Transverse colon (tissue), 4 donors: ENCODE results near the gene BBS4. TPM values are rescaled to one million over a fixed set of nuclear protein-coding genes. Genes with fewer than 3 reads are reported as not detected.
A peak's percentile ranks its signal among the peaks of the same experiment; 100 is the strongest.
"Not testable (repeated sequence)": the region's sequence is repeated elsewhere in the genome, so short reads cannot be mapped to it uniquely, and the experiment has no call there.

Experiments
- DNase-seq: peaks from one replicate; pipeline ENCODE4 v3.0.0-alpha.2; 2019
- H3K27ac ChIP-seq, 4 donors: fragments of 200-600 bp; sonication (generic); 2 replicates each; pipeline ENCODE4 v1.5.1; 2016 to 2018; ENCODE audit warnings: inconsistent platforms in 4 of 4
- H3K27me3 ChIP-seq: fragments of 200-600 bp; sonication (generic); 2 replicates; pipeline ENCODE4 v1.5.1; 2017; ENCODE audit warnings: inconsistent platforms
- H3K36me3 ChIP-seq, 4 donors: fragments of 200-600 bp; sonication (generic); 2 replicates each; pipeline ENCODE4 v1.5.1; 2017 to 2019; ENCODE audit warnings: inconsistent platforms in 4 of 4
- H3K4me1 ChIP-seq, 4 donors: fragments of 200-600 bp; sonication (generic); 2 replicates each; pipeline ENCODE4 v1.5.1; 2017 to 2020; ENCODE audit warnings: inconsistent platforms in 4 of 4
- H3K4me3 ChIP-seq, 4 donors: fragments of 200-600 bp; sonication (generic); 1 replicate in 1 of 4; 2 replicates in 3 of 4; pipeline versions ENCODE4 v1.5.1 to v1.6.1; 2017 to 2019; ENCODE audit warnings: inconsistent platforms in 4 of 4
- H3K9me3 ChIP-seq, 2 donors: fragments of 200-600 bp; sonication (generic); 2 replicates each; pipeline ENCODE4 v1.5.1; 2017 to 2019; ENCODE audit warnings: inconsistent platforms in 2 of 2
- CTCF ChIP-seq, 5 experiments: fragments of 200-600 bp in 3 of 5; fragments of 450-650 bp in 2 of 5; sonication (generic) in 3 of 5; IDR thresholded peaks; 1 replicate in 2 of 5; 2 replicates in 3 of 5; pipeline ENCODE4 v1.5.1; 2016 to 2017; ENCODE audit warnings: antibody characterized with exemption in 5 of 5, inconsistent platforms in 3 of 5, mild to moderate bottlenecking in 2 of 5, moderate library complexity in 1 of 5
- EP300 ChIP-seq: sonication (generic); formaldehyde crosslinking; IDR thresholded peaks from one replicate; pipeline ENCODE4 v1.6.1; 2017; ENCODE audit warnings: antibody characterized with exemption, low read depth
- POLR2A ChIP-seq: fragments of 450-650 bp; IDR thresholded peaks from one replicate; pipeline ENCODE4 v1.6.1; 2016; ENCODE audit warnings: antibody characterized with exemption, mild to moderate bottlenecking, moderate library complexity
- POLR2AphosphoS5 ChIP-seq, 3 donors: sonication (generic); formaldehyde crosslinking; IDR thresholded peaks; one replicate each; pipeline ENCODE4 v1.6.1; 2016; ENCODE audit warnings: antibody characterized with exemption in 3 of 3
- WGBS, 2 donors: methylation state at CpG; one replicate each; pipeline ENCODE4 v1.1.5; 2018; ENCODE audit warnings: low coverage in 1 of 2; 5-methylcytosine and 5-hydroxymethylcytosine counted together
- in situ Hi-C, 4 donors: fragments of 200-750 bp; cut with MboI; loops; one replicate each; pipeline versions ENCODE4 v1.15.0 to v1.15.1; 2017; ENCODE audit warnings: low sequenced_read_pairs in 3 of 4, low pct_ligation_motif_present in 1 of 4, low pct_unique_long_range_greater_than_20kb in 1 of 4
- intact Hi-C: fragments of 100-400 bp; cut with DNase I; formaldehyde crosslinking; loops from one replicate; pipeline ENCODE4 v1.15.1; 2023; ENCODE audit warnings: low total_unique reads
- total RNA-seq, 4 donors: library from RNA; depleted of rRNA; stranded (reverse); fragments of >200 nt; gene quantifications; one replicate each; pipeline ENCODE4 v1.1.0, GENCODE V29; 2016

The BBS4 gene
- total RNA-seq, 4 donors from 2014 or later: 9.2 to 21.3 (median 19.2) TPM

- TF ChIP-seq CTCF (IDR thresholded peaks at IDR 0.05): no peak
- no peak for TF ChIP-seq EP300
- no peak for TF ChIP-seq POLR2A
- TF ChIP-seq POLR2AphosphoS5 (IDR thresholded peaks at IDR 0.05): no peak
- Histone ChIP-seq H3K4me3 (no peak overlapping the region), H3K4me1 (no peaks in the 10 kb centered on the region), H3K27ac (no peak overlapping the region), H3K9me3 (no peaks in the 10 kb centered on the region), H3K36me3 (peaks cover 0 to 2% (median under 1%) of the 10 kb centered on the region in 4 donors), H3K27me3 (no peaks in the 10 kb centered on the region)
- intact Hi-C loops: no loop called here
- DNase-seq: no peak
- in situ Hi-C loops: no loop called here
- 89 to 90% methylated on average over 9 to 11 of the region's 11 CpGs for WGBS, 2 donors
These were observed 20.3 kb downstream of the BBS4 start for GRCh38 chr15:72706266-72706665.

GRCh38 chr15:72708551-72709303 lies 22.7 kb downstream of the BBS4 start:
- WGBS, 2 donors: 89 to 95% methylated on average over 6 to 8 of the region's 8 CpGs
- H3K27me3 ChIP-seq, H3K9me3 ChIP-seq, intact Hi-C loops, H3K4me3 ChIP-seq, DNase-seq, in situ Hi-C loops, H3K4me1 ChIP-seq, H3K27ac ChIP-seq: not testable (repeated sequence)
- H3K36me3 ChIP-seq: peaks cover 0 to 20% (median 9%) of the 10 kb centered on the region in 4 donors

- peak; percentile 72 for DNase-seq
- Histone ChIP-seq H3K27me3 (no peaks in the 10 kb centered on the region), H3K27ac (no peak overlapping the region), H3K9me3 (no peaks in the 10 kb centered on the region), H3K4me3 (no peak overlapping the region), H3K4me1 (no peaks in the 10 kb centered on the region), H3K36me3 (peaks cover 0 to 9% (median 0%) of the 10 kb centered on the region in 4 donors)
- peak; percentile 59 to 69 (median 63) for TF ChIP-seq CTCF (IDR thresholded peaks at IDR 0.05)
- no peak for TF ChIP-seq POLR2AphosphoS5 (IDR thresholded peaks at IDR 0.05)
- intact Hi-C loops: no loop called here
- in situ Hi-C loops: no loop called here
- WGBS, 2 donors: 17 to 26% methylated on average over 2 to 3 of the region's 3 CpGs
These were observed 36.2 kb downstream of the BBS4 start for GRCh38 chr15:72722071-72722696.

- DNase-seq: no peak
- in situ Hi-C loops (no loop called here), intact Hi-C loops (no loop called here)
- Histone ChIP-seq H3K27me3 (no peaks in the 10 kb centered on the region), H3K4me3 (no peak overlapping the region), H3K36me3 (no peaks in the 10 kb centered on the region), H3K4me1 (no peaks in the 10 kb centered on the region), H3K27ac (no peak overlapping the region), H3K9me3 (no peaks in the 10 kb centered on the region)
- WGBS, 2 donors: 56 to 64% methylated on average over 1 of the region's 1 CpG
- TF ChIP-seq EP300: no peak
- TF ChIP-seq POLR2AphosphoS5 (IDR thresholded peaks at IDR 0.05): no peak
- TF ChIP-seq POLR2A: no peak
- TF ChIP-seq CTCF (IDR thresholded peaks at IDR 0.05): no peak
These were observed 38.0 kb downstream of the BBS4 start for GRCh38 chr15:72724028-72724427.
